HG02759 (cell line): Measurements from ENCODE around the gene R3HDM2.
"Not testable (repeated sequence)": the region's sequence is repeated elsewhere in the genome, so short reads cannot be mapped to it uniquely, and the experiment has no call there.

Experiments
- ATAC-seq: cut with Tn5 transposase; IDR thresholded peaks from one replicate; pipeline ENCODE4 v1.9.1; 2021; ENCODE audit warnings: mild to moderate bottlenecking, moderate library complexity; ENCODE audit not compliant: unreplicated experiment

R3HDM2 gene

DNA sequence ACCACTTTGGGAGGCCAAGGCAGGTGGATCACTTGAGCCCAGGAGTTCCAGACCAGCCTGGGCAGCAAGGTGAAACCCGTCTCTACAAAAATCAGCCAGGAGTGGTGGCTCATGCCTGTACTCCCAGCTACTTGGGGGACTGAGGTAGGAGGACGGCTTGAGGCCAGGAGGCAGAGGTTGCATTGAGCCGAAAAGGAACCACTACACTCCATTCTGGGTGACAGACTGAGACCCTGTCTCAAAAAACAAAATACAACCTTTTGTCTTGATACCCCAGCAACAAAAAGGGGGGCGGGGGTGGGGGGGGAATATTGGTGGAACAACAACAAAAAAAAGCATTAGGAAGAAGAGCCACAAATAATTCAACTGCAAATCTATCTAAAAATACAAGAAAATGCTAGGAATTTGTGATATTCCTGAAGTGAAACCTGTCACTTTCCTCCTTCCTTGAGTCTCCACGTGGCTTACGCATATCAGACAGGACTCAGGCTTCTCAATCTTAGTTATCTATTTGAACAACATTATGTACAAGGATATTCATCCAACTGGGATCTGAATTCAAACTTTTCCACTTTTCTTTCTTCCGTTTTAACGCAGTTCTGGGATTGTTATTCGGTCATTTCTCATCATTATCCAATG lies 1.3 kb downstream of the R3HDM2 start:
- ATAC-seq: no peak

GRCh38 chr12:57428965-57429364 lies 1.9 kb downstream of the R3HDM2 start:
- no peak for ATAC-seq

DNA sequence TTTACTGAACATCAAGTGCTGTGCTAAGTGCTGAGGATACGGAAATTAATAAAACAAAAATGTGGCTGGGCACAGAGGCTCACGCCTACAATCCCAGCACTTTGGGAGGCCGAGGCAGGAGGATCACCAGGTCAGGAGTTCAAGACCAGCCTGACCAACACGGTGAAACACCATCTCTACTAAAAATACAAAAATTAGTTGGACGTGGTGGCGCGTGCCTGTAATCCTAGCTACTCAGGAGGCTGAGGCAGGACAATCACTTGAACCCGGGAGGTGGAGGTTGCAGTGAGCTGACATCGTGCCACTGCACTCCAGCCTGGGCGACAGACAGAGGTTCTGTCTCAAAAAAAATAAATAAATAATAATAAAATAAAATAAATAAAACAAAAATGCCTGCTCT lies 3.9 kb downstream of the R3HDM2 start:
- not testable (repeated sequence) for ATAC-seq

DNA sequence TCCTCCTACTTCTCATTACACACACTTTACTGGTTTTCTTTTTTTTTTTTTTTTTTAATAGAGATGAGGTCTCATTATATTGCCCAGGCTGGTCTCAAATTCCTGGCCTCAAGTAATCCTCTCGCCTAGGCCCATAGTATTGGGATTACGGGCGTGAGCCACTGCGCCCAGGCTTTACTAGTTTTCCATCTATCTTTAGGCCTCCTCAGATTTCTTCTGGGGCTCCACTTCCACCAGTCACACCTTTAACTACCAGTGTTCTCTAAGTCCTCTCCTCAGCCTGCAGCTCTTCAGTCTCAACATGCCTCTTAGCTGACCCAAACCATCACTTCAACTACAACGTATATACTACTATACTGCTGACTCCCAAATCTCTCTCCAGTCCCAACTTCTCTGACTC lies 10.4 kb downstream of the R3HDM2 start:
- no peak for ATAC-seq

- ATAC-seq: no peak
Measured at GRCh38 chr12:57419495-57419894, 11.3 kb downstream of the R3HDM2 start.

- ATAC-seq: no peak
Measured at GRCh38 chr12:57418255-57418654, 12.6 kb downstream of the R3HDM2 start.

- ATAC-seq: no peak
Measured at GRCh38 chr12:57416039-57416996, 14.5 kb downstream of the R3HDM2 start.

GRCh38 chr12:57415088-57415487 lies 15.8 kb downstream of the R3HDM2 start:
- no peak for ATAC-seq

- ATAC-seq: not testable (repeated sequence)
Measured at GRCh38 chr12:57414160-57414559, 16.7 kb downstream of the R3HDM2 start.

DNA sequence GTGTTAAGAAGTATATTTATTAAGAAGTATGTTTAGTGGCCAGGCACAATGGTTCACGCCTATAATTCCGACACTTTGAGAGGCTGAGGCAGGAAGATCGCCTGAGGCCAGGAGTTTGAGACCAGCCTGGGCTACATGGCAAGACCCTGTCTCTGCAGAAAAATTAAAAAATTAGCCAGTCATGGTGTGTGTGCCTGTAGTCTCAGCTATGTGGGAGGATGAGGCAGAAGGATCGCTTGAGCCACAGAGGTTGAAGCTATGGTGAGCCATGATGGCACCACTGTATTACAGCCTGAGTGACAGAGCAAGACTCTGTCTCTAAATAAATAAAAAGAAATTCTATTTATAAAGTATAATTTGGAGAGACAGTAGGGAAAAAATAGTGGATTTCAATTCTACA lies 20.3 kb downstream of the R3HDM2 start:
- ATAC-seq: no peak

GRCh38 chr12:57404966-57405640 lies 25.7 kb downstream of the R3HDM2 start:
- ATAC-seq: no peak

GRCh38 chr12:57402156-57402555 lies 28.7 kb downstream of the R3HDM2 start:
- not testable (repeated sequence) for ATAC-seq

DNA sequence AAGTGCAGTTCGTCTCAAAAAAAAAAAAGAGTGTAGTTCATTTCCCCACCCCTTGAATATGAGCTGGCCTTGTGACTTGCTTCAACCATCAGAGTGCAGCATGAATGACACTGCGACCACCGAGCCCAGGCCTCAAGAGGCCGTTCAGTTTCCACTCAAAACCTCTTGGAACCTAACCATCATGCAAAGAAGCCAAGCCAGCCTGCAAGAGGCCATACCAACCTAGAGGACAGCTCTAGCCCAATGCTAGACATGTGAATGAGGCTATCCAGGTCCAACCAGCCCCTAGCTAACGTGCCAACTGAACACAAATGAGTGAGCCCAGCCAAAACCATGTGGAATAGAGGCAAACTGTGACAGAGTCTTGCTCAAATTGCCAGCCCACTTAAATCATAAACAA lies 29.7 kb downstream of the R3HDM2 start:
- no peak for ATAC-seq

DNA sequence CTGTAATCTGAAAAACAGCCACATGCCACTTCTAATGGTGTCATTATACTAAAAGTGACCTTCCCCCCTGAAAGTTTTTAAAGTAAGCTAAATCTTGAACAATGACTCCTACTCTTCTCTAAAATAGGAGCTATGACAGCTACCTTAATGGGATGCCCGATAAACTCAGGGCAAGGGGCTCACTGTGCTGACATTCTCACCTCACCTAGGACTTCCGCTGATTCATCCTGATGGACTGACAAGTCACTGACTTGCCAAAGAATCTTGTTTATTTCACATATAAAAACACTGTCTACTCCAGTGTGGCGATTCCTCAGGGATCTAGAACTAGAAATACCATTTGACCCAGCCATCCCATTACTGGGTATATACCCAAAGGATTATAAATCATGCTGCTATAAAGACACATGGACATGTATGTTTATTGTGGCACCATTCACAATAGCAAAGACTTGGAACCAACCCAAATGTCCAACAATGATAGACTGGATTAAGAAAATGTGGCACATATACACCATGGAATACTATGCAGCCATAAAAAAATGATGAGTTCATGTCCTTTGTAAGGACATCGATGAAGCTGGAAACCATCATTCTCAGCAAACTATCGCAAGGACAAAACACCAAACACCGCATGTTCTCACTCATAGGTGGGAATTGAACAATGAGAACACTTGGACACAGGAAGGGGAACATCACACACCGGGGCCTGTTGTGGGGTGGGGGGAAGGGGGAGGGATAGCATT lies 31.0 kb downstream of the R3HDM2 start:
- ATAC-seq: not testable (repeated sequence)

DNA sequence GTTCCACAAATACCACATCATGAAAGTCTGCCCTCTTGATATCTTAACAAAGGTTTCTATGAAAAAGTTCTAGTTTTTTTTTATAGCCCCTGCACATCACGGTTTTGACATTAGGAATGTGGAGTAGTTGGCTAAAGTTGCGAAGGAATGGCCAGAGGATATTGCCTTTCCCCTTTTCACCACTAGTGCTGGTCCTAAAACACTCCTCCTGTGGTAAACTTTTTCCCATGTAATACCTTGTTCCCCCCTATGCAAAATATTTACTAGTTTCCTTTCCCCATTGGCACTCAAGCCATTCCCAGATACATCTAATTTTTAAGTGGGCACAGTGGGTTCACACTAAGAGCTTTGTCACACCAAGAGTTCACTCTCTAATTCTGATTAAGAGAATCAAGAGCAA lies 33.4 kb downstream of the R3HDM2 start:
- no peak for ATAC-seq

GRCh38 chr12:57395121-57395520 lies 35.7 kb downstream of the R3HDM2 start:
- ATAC-seq: no peak

GRCh38 chr12:57390174-57390573 lies 40.7 kb downstream of the R3HDM2 start:
- ATAC-seq: no peak

GRCh38 chr12:57389033-57389432 lies 41.8 kb downstream of the R3HDM2 start:
- ATAC-seq: no peak

DNA sequence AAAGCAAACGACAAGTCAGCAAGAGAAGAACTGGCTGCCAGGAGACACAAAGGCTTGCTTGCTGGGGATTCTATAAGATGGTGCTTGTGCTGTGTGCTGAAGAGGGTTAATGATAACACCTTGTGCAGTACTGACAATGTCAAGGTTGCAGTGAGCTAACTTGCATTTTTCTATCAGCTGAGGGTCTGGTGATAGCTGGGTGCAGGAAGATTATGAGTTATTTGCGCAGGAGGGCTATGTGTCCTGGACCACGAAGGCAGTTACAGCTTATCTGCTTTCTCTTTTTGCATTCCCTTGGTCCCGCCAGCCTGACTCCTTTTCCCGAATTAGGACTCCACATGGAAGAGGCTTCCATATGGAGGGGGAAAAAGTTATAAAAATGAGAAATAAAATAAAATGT lies 42.4 kb downstream of the R3HDM2 start:
- ATAC-seq: no peak

DNA sequence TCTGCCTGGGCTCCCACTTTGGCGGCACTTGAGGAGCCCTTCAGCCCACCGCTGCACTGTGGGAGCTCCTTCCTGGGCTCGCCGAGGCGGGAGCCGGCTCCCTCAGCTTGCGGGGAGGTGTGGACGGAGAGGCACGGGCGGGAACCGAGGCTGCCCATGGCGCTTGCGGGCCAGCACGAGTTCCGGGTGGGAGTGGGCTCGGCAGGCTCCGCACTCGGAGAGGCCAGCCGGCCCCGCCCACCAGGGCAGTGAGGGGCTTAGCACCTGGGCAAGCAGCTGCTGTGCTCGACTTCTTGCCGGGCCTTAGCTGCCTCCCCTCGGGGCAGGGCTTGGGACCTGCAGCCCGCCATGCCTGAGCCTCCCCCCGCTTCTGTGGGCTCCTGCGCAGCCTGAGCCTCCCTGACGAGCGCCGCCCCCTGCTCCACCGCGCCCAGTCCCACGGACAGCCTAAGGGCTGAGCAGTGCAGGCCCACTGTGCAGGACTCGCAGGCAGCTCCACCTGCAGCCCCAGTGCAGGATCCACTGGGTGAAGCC lies 44.6 kb downstream of the R3HDM2 start:
- ATAC-seq: no peak

DNA sequence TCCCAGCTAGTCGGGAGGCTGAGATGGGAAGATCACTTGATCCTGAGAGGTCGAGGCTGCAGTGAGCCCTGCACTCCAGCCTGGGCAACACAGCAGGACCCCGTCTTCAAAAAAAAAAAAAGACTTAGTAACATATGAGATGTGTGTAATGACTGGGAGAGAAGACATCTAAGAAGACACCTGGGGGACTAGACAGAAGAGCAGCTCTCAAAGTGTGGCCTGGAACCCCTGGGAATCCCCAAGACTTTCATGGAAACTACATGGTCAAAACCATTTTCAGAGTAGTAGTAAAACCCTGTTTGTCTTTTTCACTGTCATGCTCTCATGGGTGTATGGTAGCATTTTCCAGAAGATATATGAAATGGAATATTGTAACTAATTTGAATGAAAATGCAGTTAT lies 45.3 kb downstream of the R3HDM2 start:
- ATAC-seq: no peak
